HCT116 (cell line): ENCODE results near the gene RAPH1. TPM values are rescaled to one million over a fixed set of nuclear protein-coding genes. Genes with fewer than 3 reads are reported as not detected.

Experiments used
- ATAC-seq: fragments of 200-7000 bp; cut with Tn5 transposase; 2 replicates; pipeline ENCODE4 v1.9.1; 2020; ENCODE audit warnings: mild to moderate bottlenecking, moderate library complexity
- BruUV-seq: library from RNA; stranded (reverse); fragments of 400-500 nt; replicated peaks from 2 replicates; lab custom pipeline; 2021; lab: Mats Ljungman, UMichigan
- CTCF ChIA-PET: fragments of 300-600 bp; sonication (Branson Sonifier 250); formaldehyde crosslinking; loops from one replicate; lab custom pipeline; 2021; ENCODE audit warnings: antibody characterized with exemption; lab: Charles Lee
- POLR2A ChIA-PET: fragments of 300-600, 350-600 bp; sonication (Branson Sonifier 250); formaldehyde crosslinking; loops from one replicate; lab custom pipeline; 2021; ENCODE audit warnings: antibody characterized with exemption; lab: Charles Lee
- RAD21 ChIA-PET, 2 experiments: fragments of 300-600 bp; sonication (Branson Sonifier 250); formaldehyde crosslinking; loops; one replicate each; lab custom pipeline; 2023; ENCODE audit warnings: low total read pairs in 2 of 2; ENCODE audit not compliant: uncharacterized antibody in 2 of 2, unreplicated experiment in 2 of 2, low non-redundant PET in 1 of 2; lab: Charles Lee
- DNase-seq: peaks from one replicate; pipeline ENCODE4 v3.0.0-alpha.2; 2010; ENCODE audit warnings: low read depth, low spot score
- H2AFZ ChIP-seq: fragments of 200-600 bp; shearing (Covaris generic), sonication (generic); 2 replicates; pipeline ENCODE4 v1.6.1; 2017; ENCODE audit warnings: low read depth, mixed run types, mixed read lengths, antibody characterized with exemption, low read length; ENCODE audit not compliant: poor library complexity, severe bottlenecking
- H3K27ac ChIP-seq: 2 replicates; pipeline ENCODE4 v1.5.1; 2012; ENCODE audit warnings: low read depth, low read length
- H3K27me3 ChIP-seq: fragments of 200-600 bp; sonication (generic); 2 replicates; pipeline ENCODE4 v1.6.1; 2016; ENCODE audit warnings: mixed run types, low read length, mixed read lengths; ENCODE audit not compliant: insufficient read depth
- H3K36me3 ChIP-seq, 2 experiments: fragments of 200-500 bp in 1 of 2; fragments of 200-600 bp in 1 of 2; sonication (Bioruptor generic) in 1 of 2; sonication (generic) in 1 of 2; 2 replicates each; pipeline versions ENCODE4 v1.5.1 to v1.6.1; 2014 to 2016; ENCODE audit warnings: low read length in 2 of 2, inconsistent platforms in 1 of 2, mixed read lengths in 1 of 2, mixed run types in 1 of 2; ENCODE audit not compliant: insufficient read depth in 2 of 2, control insufficient read depth in 1 of 2
- H3K4me1 ChIP-seq, 2 experiments: fragments of 200-600 bp in 1 of 2; sonication (generic) in 1 of 2; 2 replicates each; pipeline versions ENCODE4 v1.5.1 to v1.6.1; 2012 to 2017; ENCODE audit warnings: low read length in 2 of 2, inconsistent platforms in 1 of 2, mild to moderate bottlenecking in 1 of 2, mixed read lengths in 1 of 2, mixed run types in 1 of 2, moderate library complexity in 1 of 2; ENCODE audit not compliant: insufficient read depth in 2 of 2, control insufficient read depth in 1 of 2
- H3K4me2 ChIP-seq: fragments of 200-600 bp; sonication (generic); 2 replicates; pipeline ENCODE4 v1.6.1; 2017; ENCODE audit warnings: mixed run types, low read length, mixed read lengths
- H3K4me3 ChIP-seq, 2 experiments: fragments of 200-600 bp in 1 of 2; sonication (generic) in 1 of 2; replicated peaks in 1 of 2; 2 replicates each; pipeline ENCODE4 v1.5.1; 2011 to 2016; ENCODE audit warnings: low read length in 2 of 2, control low read depth in 1 of 2, low read depth in 1 of 2, mild to moderate bottlenecking in 1 of 2, mixed read lengths in 1 of 2, mixed run types in 1 of 2
- H3K79me2 ChIP-seq: fragments of 200-600 bp; sonication (generic); 2 replicates; pipeline ENCODE4 v1.6.1; 2017; ENCODE audit warnings: mild to moderate bottlenecking, mixed run types, low read length, moderate library complexity, mixed read lengths; ENCODE audit not compliant: insufficient read depth
- H3K9ac ChIP-seq: fragments of 200-600 bp; sonication (generic); 2 replicates; pipeline ENCODE4 v1.6.1; 2016; ENCODE audit warnings: low read length, mixed read lengths
- H3K9me2 ChIP-seq: fragments of 200-600 bp; sonication (generic), shearing (Covaris generic); 2 replicates; pipeline ENCODE4 v1.6.1; 2017; ENCODE audit warnings: mixed run types, mild to moderate bottlenecking, moderate library complexity; ENCODE audit not compliant: insufficient read depth
- H3K9me3 ChIP-seq, 2 experiments: fragments of 200-500 bp in 1 of 2; fragments of 200-600 bp in 1 of 2; sonication (Bioruptor generic) in 1 of 2; sonication (generic) in 1 of 2; 2 replicates each; pipeline ENCODE4 v1.6.1; 2014 to 2017; ENCODE audit warnings: low read length in 2 of 2, mixed read lengths in 2 of 2, inconsistent platforms in 1 of 2, low read depth in 1 of 2, mild to moderate bottlenecking in 1 of 2, mixed run types in 1 of 2, moderate library complexity in 1 of 2; ENCODE audit not compliant: control insufficient read depth in 1 of 2, insufficient read depth in 1 of 2
- H4K20me1 ChIP-seq: fragments of 200-600 bp; sonication (generic), shearing (Covaris generic); 2 replicates; pipeline ENCODE4 v1.6.1; 2017; ENCODE audit warnings: mixed run types, mild to moderate bottlenecking, moderate library complexity; ENCODE audit not compliant: insufficient read depth
- CEBPB ChIP-seq: IDR thresholded peaks from 2 replicates; pipeline ENCODE4 v1.6.1; 2012; ENCODE audit warnings: low read depth
- CTCF ChIP-seq, 3 experiments: fragments of 200-600 bp in 1 of 3; sonication (generic) in 1 of 3; IDR thresholded peaks in 2 of 3; conservative IDR thresholded peaks in 1 of 3; 2 replicates each; pipeline ENCODE4 v1.5.1; 2012 to 2017; ENCODE audit warnings: low read depth in 2 of 3, low read length in 2 of 3, antibody characterized with exemption in 1 of 3, borderline replicate concordance in 1 of 3, control low read depth in 1 of 3, mild to moderate bottlenecking in 1 of 3, mixed read lengths in 1 of 3, mixed run types in 1 of 3, moderate library complexity in 1 of 3; ENCODE audit not compliant: insufficient read depth in 1 of 3
- EGR1 ChIP-seq: IDR thresholded peaks from 2 replicates; pipeline ENCODE4 v1.6.1; 2012; ENCODE audit warnings: low read depth
- ELF1 ChIP-seq: IDR thresholded peaks from 2 replicates; pipeline ENCODE4 v1.6.1; 2012; ENCODE audit warnings: low read depth, borderline replicate concordance
- EZH2 ChIP-seq: fragments of 200-600 bp; sonication (generic); IDR thresholded peaks from 2 replicates; pipeline ENCODE4 v1.6.1; 2017; ENCODE audit warnings: antibody characterized with exemption, mixed run types
- FOSL1 ChIP-seq: IDR thresholded peaks from 2 replicates; pipeline ENCODE4 v1.6.1; 2012; ENCODE audit warnings: low read depth
- JUND ChIP-seq: IDR thresholded peaks from 2 replicates; pipeline ENCODE4 v1.6.1; 2012
- POLR2A ChIP-seq: IDR thresholded peaks from 2 replicates; pipeline ENCODE4 v1.7.0; 2011; ENCODE audit warnings: borderline replicate concordance; ENCODE audit not compliant: insufficient read depth, insufficient read length; ENCODE audit errors: extremely low read depth
- POLR2AphosphoS5 ChIP-seq: IDR thresholded peaks from 2 replicates; pipeline ENCODE4 v1.6.1; 2011; ENCODE audit warnings: mild to moderate bottlenecking, low read depth, low read length, moderate library complexity
- RAD21 ChIP-seq: IDR thresholded peaks from 2 replicates; pipeline ENCODE4 v1.6.1; 2012; ENCODE audit warnings: low read depth, mild to moderate bottlenecking
- SIN3A ChIP-seq: IDR thresholded peaks from 2 replicates; pipeline ENCODE4 v1.6.1; 2012; ENCODE audit warnings: low read depth
- SP1 ChIP-seq: IDR thresholded peaks from 2 replicates; pipeline ENCODE4 v1.6.1; 2012; ENCODE audit warnings: low read depth
- SRF ChIP-seq: IDR thresholded peaks from 2 replicates; pipeline ENCODE4 v1.6.1; 2012; ENCODE audit warnings: low read depth
- TCF7L2 ChIP-seq: IDR thresholded peaks from 2 replicates; pipeline ENCODE4 v1.7.0; 2011; ENCODE audit warnings: borderline replicate concordance, inconsistent platforms; ENCODE audit not compliant: insufficient read depth, insufficient read length; ENCODE audit errors: extremely low read depth
- YY1 ChIP-seq: IDR thresholded peaks from 2 replicates; pipeline ENCODE4 v1.6.1; 2011; ENCODE audit warnings: low read length, low read depth, moderate library complexity, mild to moderate bottlenecking; ENCODE audit not compliant: insufficient replicate concordance; ENCODE audit errors: extremely low read depth
- ZFX ChIP-seq: fragments of 450-650 bp; IDR thresholded peaks from 2 replicates; pipeline ENCODE4 v1.6.1; 2017
- ZNF274 ChIP-seq: fragments of 200-500 bp; sonication (Bioruptor generic); IDR thresholded peaks from 2 replicates; pipeline ENCODE4 v1.6.1; 2014; ENCODE audit warnings: mild to moderate bottlenecking, low read depth, low read length, inconsistent platforms
- intact Hi-C: fragments of 100-400 bp; cut with micrococcal nuclease; formaldehyde crosslinking; loops from 2 replicates; pipeline ENCODE4 v1.10.0; 2022
- total RNA-seq: library from RNA; stranded (reverse); gene quantifications from one replicate; pipeline ENCODE4 v1.2.1, GENCODE V29; 2021; ENCODE audit not compliant: unreplicated experiment
- TF ChIP-seq, protein P1 (sequence below): IDR thresholded peaks from 2 replicates; pipeline ENCODE4 v1.6.1; 2012

The RAPH1 gene
- total RNA-seq, 1 experiment from 2014 or later, result 22.3 TPM

DNA sequence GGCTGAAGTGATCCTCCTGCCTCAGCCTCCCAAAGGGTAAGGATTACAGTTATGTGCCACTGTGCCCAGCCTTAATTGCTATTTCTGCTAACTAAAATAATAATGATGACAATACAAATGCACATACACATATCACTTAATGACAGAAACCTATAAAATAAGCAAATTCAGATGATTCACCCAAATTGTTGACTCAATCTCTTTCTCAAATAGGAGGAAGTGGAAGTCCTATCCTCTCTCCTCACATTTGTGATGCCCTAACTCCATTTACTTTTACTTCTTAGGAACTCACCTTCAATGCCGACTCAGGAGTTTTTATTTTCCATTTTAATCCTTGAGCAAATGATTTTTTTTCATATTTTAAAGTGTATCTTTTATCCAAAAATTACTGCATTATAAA lies 24.5 kb upstream of the RAPH1 start:
- H3K4me3 ChIP-seq, result no peak overlapping the region
- no peaks in the 10 kb centered on the region for H3K27me3 ChIP-seq
- RAD21 ChIA-PET, result no interaction called here
- ATAC-seq (no peak), DNase-seq (no peak)
- intact Hi-C loops, result no loop called here
- H4K20me1 ChIP-seq, result no peaks in the 10 kb centered on the region
- POLR2A ChIA-PET, result no interaction called here
- H3K36me3 ChIP-seq, result no peaks in the 10 kb centered on the region
- H3K9me3 ChIP-seq, result no peaks in the 10 kb centered on the region
- no peak overlapping the region for H3K4me2 ChIP-seq
- TF ChIP-seq, protein P1, sequence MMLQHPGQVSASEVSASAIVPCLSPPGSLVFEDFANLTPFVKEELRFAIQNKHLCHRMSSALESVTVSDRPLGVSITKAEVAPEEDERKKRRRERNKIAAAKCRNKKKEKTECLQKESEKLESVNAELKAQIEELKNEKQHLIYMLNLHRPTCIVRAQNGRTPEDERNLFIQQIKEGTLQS, result no peak
- TF ChIP-seq SRF (no peak), RAD21 (no peak), CEBPB (no peak), POLR2A (no peak), FOSL1 (no peak), POLR2AphosphoS5 (no peak), EGR1 (no peak), YY1 (no peak), ZFX (no peak), JUND (no peak), SIN3A (no peak)
- TF ChIP-seq, all 23 proteins: peak for 0
- no peak overlapping the region for H3K9ac ChIP-seq
- BruUV-seq, result no TSS peak
- no peaks in the 10 kb centered on the region for H3K4me1 ChIP-seq
- H3K9me2 ChIP-seq, result no peaks in the 10 kb centered on the region
- no peaks in the 10 kb centered on the region for H3K79me2 ChIP-seq
- CTCF ChIA-PET, result no interaction called here
- no peak overlapping the region for H2AFZ ChIP-seq
- H3K27ac ChIP-seq, result no peak overlapping the region

- no peaks in the 10 kb centered on the region for H3K36me3 ChIP-seq
- ChIA-PET RAD21 (no interaction called here), POLR2A (no interaction called here), CTCF (no interaction called here)
- no peaks in the 10 kb centered on the region for H4K20me1 ChIP-seq
- H3K27me3 ChIP-seq, result no peaks in the 10 kb centered on the region
- DNase-seq, result no peak
- H3K9me3 ChIP-seq, result no peaks in the 10 kb centered on the region
- no peak overlapping the region for H2AFZ ChIP-seq
- no peak overlapping the region for H3K27ac ChIP-seq
- H3K79me2 ChIP-seq, result no peaks in the 10 kb centered on the region
- H3K4me1 ChIP-seq, result no peaks in the 10 kb centered on the region
- H3K9ac ChIP-seq, result no peak overlapping the region
- no peak overlapping the region for H3K4me2 ChIP-seq
- intact Hi-C loops, result no loop called here
- ATAC-seq, result no peak
- no TSS peak for BruUV-seq
- H3K9me2 ChIP-seq, result no peaks in the 10 kb centered on the region
- H3K4me3 ChIP-seq, result no peak overlapping the region
- TF ChIP-seq YY1 (no peak), POLR2AphosphoS5 (no peak), EZH2 (no peak), ELF1 (no peak), TCF7L2 (no peak), JUND (no peak), EGR1 (no peak), SIN3A (no peak), ZNF274 (no peak), SP1 (no peak), CEBPB (no peak), CTCF (IDR thresholded peaks at IDR 0.05 in 2 of 3, conservative IDR thresholded peaks at IDR 0.05 in 1 of 3; ENCODE audit: borderline replicate concordance in 1 of 3, insufficient read depth in 1 of 3, low read depth in 2 of 3, low read length in 2 of 3) (no peak), ZFX (no peak)
- TF ChIP-seq, protein P1, result no peak
Observed at GRCh38 chr2:203553784-203554183, 18.7 kb upstream of the RAPH1 start.
